HG03196 (cell line): ENCODE data around the gene HIRIP3.

Experiments used
- ATAC-seq: cut with Tn5 transposase; IDR thresholded peaks from one replicate; pipeline ENCODE4 v1.9.1; 2021; ENCODE audit not compliant: unreplicated experiment

HIRIP3 gene

GRCh38 chr16:29984137-29984763, 11.2 kb downstream of the HIRIP3 start:
- no peak for ATAC-seq

- no peak for ATAC-seq
Measured at GRCh38 chr16:29983420-29984136, 11.8 kb downstream of the HIRIP3 start.

- no peak for ATAC-seq
Measured at GRCh38 chr16:29982560-29983419, 12.6 kb downstream of the HIRIP3 start.

GRCh38 chr16:29978564-29979270, 16.7 kb downstream of the HIRIP3 start:
- no peak for ATAC-seq

GRCh38 chr16:29978081-29978480, 17.3 kb downstream of the HIRIP3 start:
- no peak for ATAC-seq

- ATAC-seq, result no peak
Measured at GRCh38 chr16:29977063-29977825, 18.2 kb downstream of the HIRIP3 start.

GRCh38 chr16:29975811-29976511, 19.5 kb downstream of the HIRIP3 start:
- no peak for ATAC-seq

- ATAC-seq, result no peak
Measured at GRCh38 chr16:29975134-29975538, 20.3 kb downstream of the HIRIP3 start.

- ATAC-seq, result peak; percentile 1
Measured at GRCh38 chr16:29974291-29975133, 20.9 kb downstream of the HIRIP3 start.

- peak; percentile 81 for ATAC-seq
Measured at GRCh38 chr16:29973384-29974246, 21.8 kb downstream of the HIRIP3 start, which contains the start of gene TAOK2. Gene TAOK2 (plus strand): TSS chr16:29973868. CDS start chr16:29977773, 3,905 bp downstream.

- no peak for ATAC-seq
Measured at GRCh38 chr16:29972992-29973383, 22.4 kb downstream of the HIRIP3 start.

- ATAC-seq, result no peak
Measured at GRCh38 chr16:29972500-29972899, 22.9 kb downstream of the HIRIP3 start.

- ATAC-seq, result no peak
Measured at GRCh38 chr16:29971304-29971703, 24.1 kb downstream of the HIRIP3 start.

GRCh38 chr16:29968205-29968604, 27.2 kb downstream of the HIRIP3 start:
- ATAC-seq, result no peak

GRCh38 chr16:29963021-29963743, 32.2 kb downstream of the HIRIP3 start:
- no peak for ATAC-seq

GRCh38 chr16:29962344-29962994, 32.9 kb downstream of the HIRIP3 start:
- no peak for ATAC-seq
